SK-N-MC (cell line): ENCODE measurements around the gene CACNA2D4.

Experiments
- EZH2 ChIP-seq: fragments of 200-600 bp; sonication (generic); IDR thresholded peaks from one replicate; pipeline ENCODE4 v1.6.1; 2017; ENCODE audit warnings: antibody characterized with exemption
- POLR2AphosphoS5 ChIP-seq: IDR thresholded peaks from 2 replicates; pipeline ENCODE4 v1.6.1; 2012; ENCODE audit warnings: mild to moderate bottlenecking, low read depth, low read length, borderline replicate concordance

DNA sequence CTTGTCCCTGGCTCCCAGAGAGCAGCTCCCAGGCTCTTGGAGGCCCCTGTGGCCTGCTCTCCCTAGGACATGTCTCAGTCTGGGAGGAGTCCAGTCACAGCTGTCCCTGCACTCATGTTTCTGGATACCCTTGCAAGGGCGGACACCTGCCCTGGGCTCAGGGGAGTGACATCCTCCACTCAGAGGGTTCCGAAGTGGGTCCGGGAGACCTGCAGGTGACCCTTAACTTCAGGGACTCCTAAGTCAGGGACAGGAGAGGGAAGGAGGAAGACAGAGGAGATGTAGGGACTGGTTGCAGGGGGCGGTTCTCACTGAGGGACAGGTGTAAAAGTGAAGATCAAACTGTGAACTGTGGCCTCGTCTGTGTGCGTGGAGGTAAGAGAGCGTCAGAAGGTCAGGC, 37.6 kb downstream of the CACNA2D4 start:
- TF ChIP-seq EZH2 (no peak), POLR2AphosphoS5 (no peak)
